K562 (cell line): Measurements from ENCODE around the gene SLC43A2.

Experiments
- PHB2 ChIP-seq: fragments of 450-650 bp; IDR thresholded peaks from 2 replicates; pipeline ENCODE4 v1.6.1; 2017; ENCODE audit warnings: low read depth
- TFE3 ChIP-seq: fragments of 450-650 bp; formaldehyde crosslinking; IDR thresholded peaks from 2 replicates; pipeline ENCODE4 v1.4.0; 2020; ENCODE audit warnings: mild to moderate bottlenecking, mixed read lengths
- ZNF707 ChIP-seq: fragments of 250-450 bp; sonication (Bioruptor Pico); conservative IDR thresholded peaks from 2 replicates; pipeline ENCODE4 v1.8.0; 2022; ENCODE audit warnings: inconsistent platforms, mild to moderate bottlenecking, moderate library complexity
- TF ChIP-seq, protein P1 (sequence below): fragments of 450-650 bp; IDR thresholded peaks from 2 replicates; pipeline ENCODE4 v1.6.1; 2016

GRCh38 chr17:1560858-1561355 is 67.7 kb downstream of the SLC43A2 start:
- TF ChIP-seq, protein P1, sequence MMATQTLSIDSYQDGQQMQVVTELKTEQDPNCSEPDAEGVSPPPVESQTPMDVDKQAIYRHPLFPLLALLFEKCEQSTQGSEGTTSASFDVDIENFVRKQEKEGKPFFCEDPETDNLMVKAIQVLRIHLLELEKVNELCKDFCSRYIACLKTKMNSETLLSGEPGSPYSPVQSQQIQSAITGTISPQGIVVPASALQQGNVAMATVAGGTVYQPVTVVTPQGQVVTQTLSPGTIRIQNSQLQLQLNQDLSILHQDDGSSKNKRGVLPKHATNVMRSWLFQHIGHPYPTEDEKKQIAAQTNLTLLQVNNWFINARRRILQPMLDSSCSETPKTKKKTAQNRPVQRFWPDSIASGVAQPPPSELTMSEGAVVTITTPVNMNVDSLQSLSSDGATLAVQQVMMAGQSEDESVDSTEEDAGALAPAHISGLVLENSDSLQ: no peak
- no peak for TF ChIP-seq PHB2
- no peak for TF ChIP-seq ZNF707 (CRISPR knock-in tag)
- TF ChIP-seq TFE3 (CRISPR knock-in tag): no peak
